HG02763 (cell line): ENCODE results near the gene CD93.

Experiments used
- ATAC-seq: cut with Tn5 transposase; IDR thresholded peaks from one replicate; pipeline ENCODE4 v1.9.1; 2021; ENCODE audit warnings: mild to moderate bottlenecking, moderate library complexity; ENCODE audit not compliant: unreplicated experiment

The CD93 gene

GRCh38 chr20:23084282-23084844 is 1.8 kb downstream of the CD93 start:
- no peak for ATAC-seq

DNA sequence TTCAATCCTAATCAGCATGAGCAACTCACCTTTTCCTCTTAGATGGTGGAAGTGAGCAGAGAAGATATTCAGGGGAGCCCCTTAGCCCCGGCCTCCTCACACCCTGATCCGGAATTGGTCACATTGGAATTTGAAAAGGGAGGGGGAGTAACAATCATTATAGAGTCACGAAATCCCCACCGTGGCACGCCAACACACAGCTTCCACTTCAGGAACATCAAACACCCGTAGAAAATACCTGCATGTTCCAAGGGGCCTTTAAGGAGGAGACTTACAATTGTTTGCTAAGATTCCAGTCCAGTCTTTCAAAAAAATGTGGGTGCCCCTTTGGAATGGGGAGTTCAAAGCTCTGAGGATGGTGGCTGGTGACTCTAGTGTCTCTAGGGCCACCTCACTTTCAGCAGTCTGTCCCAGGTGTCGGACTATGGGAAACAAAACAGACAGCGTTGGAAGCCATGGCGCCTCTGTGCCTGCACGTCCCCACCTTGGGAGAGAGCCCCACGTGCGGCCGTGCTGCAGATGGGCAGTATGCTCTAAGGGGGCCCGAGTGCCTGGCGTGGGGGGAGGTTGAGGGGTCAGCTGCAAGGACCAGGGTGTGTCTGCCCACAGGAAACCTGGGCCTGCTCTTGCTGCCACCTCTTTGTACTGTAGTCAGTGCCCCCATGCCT is 2.4 kb downstream of the CD93 start:
- no peak for ATAC-seq

GRCh38 chr20:23082846-23083552 is 3.1 kb downstream of the CD93 start:
- ATAC-seq, result no peak

DNA sequence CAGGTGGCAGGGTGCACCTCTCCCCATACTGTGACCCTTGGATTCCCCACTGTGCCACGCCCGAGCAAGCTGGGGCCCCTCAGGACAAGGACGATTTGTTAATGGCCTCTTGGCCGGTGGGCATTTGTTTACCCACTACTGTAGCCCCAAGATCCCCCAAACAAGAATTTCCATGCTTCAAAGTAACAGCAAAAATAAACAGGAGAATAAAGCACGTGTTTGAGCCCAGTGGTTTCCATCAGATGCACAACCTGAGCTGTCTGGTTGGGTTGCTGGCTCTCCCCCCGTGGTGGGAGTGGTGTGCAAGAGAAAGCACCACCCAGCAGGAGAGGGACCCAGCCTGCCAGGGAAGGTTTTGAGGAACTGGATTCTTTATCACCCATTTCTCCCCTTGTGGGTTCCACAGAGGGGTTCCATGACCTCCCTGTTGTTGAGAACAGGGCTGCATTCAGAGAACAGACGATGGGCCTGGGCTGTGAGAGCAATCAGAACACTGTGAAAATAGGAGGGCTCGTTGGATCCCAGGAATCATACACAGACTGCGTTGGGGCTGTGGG is 4.8 kb downstream of the CD93 start:
- no peak for ATAC-seq

DNA sequence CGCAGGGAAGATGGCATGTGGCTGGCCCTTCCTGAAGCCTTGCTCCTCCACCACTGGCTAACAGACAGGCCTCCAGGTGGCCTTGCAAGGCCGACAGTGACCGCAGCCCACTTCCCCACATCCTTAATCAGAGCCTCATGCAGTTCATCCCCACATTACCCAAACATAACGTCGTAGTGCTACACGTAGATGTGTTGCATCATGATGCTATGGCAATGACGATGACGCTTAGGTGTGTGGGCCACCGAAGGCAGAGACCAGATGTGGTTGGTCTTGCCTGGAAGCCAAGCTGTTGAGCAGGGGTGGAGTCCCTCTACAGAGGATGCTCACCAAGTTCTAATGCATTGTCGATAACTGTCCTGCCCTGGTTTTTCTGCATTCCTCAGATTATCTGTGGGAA is 5.6 kb downstream of the CD93 start:
- ATAC-seq, result no peak

DNA sequence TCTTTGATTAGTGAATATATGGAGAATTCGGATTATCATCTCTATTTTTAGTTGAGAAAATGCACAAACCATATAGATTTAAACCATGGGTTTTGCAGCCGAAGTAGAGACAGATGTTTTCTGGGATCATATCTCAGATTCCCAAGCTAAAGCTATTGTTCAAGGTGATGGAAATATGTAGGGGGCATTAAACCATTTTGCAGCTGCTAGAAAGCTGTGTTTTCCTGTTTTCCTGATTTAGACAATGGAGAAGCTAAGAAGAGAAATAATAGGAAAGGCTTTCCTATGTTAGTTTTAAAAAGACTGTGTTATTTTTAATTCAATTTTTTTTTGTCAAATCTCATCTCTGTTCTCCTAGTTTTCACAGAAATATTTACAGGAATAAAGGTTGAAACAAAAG is 6.2 kb downstream of the CD93 start:
- no peak for ATAC-seq

GRCh38 chr20:23079016-23079351 is 7.1 kb downstream of the CD93 start:
- no peak for ATAC-seq

- ATAC-seq, result no peak
These were observed 7.6 kb downstream of the CD93 start for GRCh38 chr20:23078351-23079015.

GRCh38 chr20:23077277-23077676 is 8.8 kb downstream of the CD93 start:
- ATAC-seq, result no peak

GRCh38 chr20:23074052-23074451 is 12.1 kb downstream of the CD93 start:
- no peak for ATAC-seq

- no peak for ATAC-seq
These were observed 13.1 kb downstream of the CD93 start for GRCh38 chr20:23072892-23073586.

GRCh38 chr20:23071996-23072395 is 14.1 kb downstream of the CD93 start:
- ATAC-seq, result no peak

GRCh38 chr20:23071398-23071797 is 14.7 kb downstream of the CD93 start:
- ATAC-seq, result no peak

GRCh38 chr20:23069108-23069507 is 17.0 kb downstream of the CD93 start:
- ATAC-seq, result no peak

DNA sequence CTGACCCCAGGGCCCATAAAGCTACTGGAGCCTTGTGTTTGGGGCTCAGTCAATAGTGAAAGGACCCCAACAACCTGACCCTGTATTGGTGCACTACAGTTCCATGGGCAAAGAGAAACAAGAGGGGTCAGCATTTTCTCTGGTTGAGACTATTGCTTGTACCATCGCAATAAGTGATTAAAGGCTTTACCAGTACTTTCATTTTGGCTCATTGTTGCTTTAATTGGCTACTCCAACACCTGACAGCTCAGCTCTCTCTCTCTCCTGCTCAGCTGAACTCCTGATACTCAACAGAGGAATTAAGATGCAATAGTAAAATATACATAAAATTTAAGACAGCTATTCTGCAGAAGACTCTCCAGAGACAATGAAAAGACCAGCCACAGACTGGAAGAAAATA is 17.8 kb downstream of the CD93 start:
- no peak for ATAC-seq

- ATAC-seq, result no peak
These were observed 19.4 kb downstream of the CD93 start for GRCh38 chr20:23066772-23067171.

- ATAC-seq, result no peak
These were observed 20.6 kb downstream of the CD93 start for GRCh38 chr20:23065266-23066201.

DNA sequence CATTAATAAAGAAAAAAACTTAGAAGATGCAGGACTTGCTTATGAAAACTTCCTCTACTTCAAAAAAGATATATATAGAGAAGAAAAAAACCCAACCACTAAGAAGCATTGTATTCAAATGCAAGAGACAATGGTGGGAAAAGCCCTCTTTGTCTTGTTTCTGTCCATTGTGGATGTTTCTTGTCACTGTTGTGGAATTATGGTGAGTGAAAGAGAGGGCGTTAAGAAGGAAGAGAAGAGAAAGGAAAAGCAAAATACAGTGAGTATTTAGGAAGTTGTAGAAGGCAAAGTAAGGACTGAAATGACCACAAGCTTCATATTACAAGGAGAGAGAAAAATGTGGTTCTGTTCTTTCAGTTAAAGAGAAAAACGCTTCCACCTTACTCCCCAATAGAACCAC is 22.5 kb downstream of the CD93 start:
- no peak for ATAC-seq

DNA sequence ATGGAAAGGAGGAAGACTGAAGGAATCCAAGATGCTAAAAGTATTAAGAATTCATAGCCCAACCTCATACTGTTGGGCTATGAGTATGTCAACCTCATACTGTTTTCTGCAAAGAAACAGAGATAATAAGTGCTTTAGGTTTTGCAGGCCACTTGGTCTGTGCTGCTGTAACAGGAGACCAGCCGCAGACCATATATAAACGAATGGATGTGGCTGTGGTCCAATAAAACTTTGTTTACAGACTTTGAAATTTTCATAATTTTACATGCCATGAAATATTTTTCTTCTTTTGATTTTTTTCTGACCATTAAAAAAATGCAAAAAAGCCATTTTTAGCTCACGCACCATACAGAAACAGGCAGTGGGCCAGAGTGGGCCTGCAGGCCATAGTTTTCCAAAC is 23.0 kb downstream of the CD93 start:
- ATAC-seq, result no peak

GRCh38 chr20:23062632-23063031 is 23.5 kb downstream of the CD93 start:
- no peak for ATAC-seq
